ENCODE data around the gene CLASP2.
"Not testable (repeated sequence)": the region's sequence is repeated elsewhere in the genome, so short reads cannot be mapped to it uniquely, and the experiment has no call there.

Gene CLASP2

GRCh38 chr3:33717866-33718594, at the start of gene CLASP2:
TSS of gene CLASP2 (minus strand) at chr3:33718254. CDS start at chr3:33718002, 252 bp downstream.
- DNase-seq (ENCODE audit: low spot score): peak; percentile 89

- peak; percentile 51 for DNase-seq (ENCODE audit: low spot score)
Observed at GRCh38 chr3:33758864-33759263, 40.8 kb upstream of the CLASP2 start.

GRCh38 chr3:33758281-33758680, 40.2 kb upstream of the CLASP2 start:
- no peak for DNase-seq (ENCODE audit: low spot score)

- DNase-seq (ENCODE audit: low spot score): not testable (repeated sequence)
Observed at GRCh38 chr3:33754391-33754790, 36.3 kb upstream of the CLASP2 start.

- DNase-seq (ENCODE audit: low spot score): no peak
Observed at GRCh38 chr3:33751336-33751735, 33.3 kb upstream of the CLASP2 start.

- no peak for DNase-seq (ENCODE audit: low spot score)
Observed at GRCh38 chr3:33750211-33750548, 32.1 kb upstream of the CLASP2 start.

- no peak for DNase-seq (ENCODE audit: low spot score)
Observed at GRCh38 chr3:33749546-33750210, 31.6 kb upstream of the CLASP2 start.

- DNase-seq (ENCODE audit: low spot score): no peak
Observed at GRCh38 chr3:33746416-33747116, 28.5 kb upstream of the CLASP2 start.

- no peak for DNase-seq (ENCODE audit: low spot score)
Observed at GRCh38 chr3:33737146-33737545, 19.1 kb upstream of the CLASP2 start.

- DNase-seq (ENCODE audit: low spot score): no peak
Observed at GRCh38 chr3:33732394-33732793, 14.3 kb upstream of the CLASP2 start.

- no peak for DNase-seq (ENCODE audit: low spot score)
Observed at GRCh38 chr3:33729993-33730392, 11.9 kb upstream of the CLASP2 start.

- DNase-seq (ENCODE audit: low spot score): no peak
Observed at GRCh38 chr3:33724256-33724655, 6.2 kb upstream of the CLASP2 start.

- no peak for DNase-seq (ENCODE audit: low spot score)
Observed at GRCh38 chr3:33722626-33723370, 4.7 kb upstream of the CLASP2 start.

- no peak for DNase-seq (ENCODE audit: low spot score)
Observed at GRCh38 chr3:33722191-33722590, 4.1 kb upstream of the CLASP2 start.

GRCh38 chr3:33718595-33718907, 497 bp upstream of the CLASP2 start:
- DNase-seq (ENCODE audit: low spot score): peak; percentile 20

- DNase-seq (ENCODE audit: low spot score): no peak
Observed at GRCh38 chr3:33717616-33717865, 513 bp downstream of the CLASP2 start.

GRCh38 chr3:33716227-33716626, 1.8 kb downstream of the CLASP2 start:
- DNase-seq (ENCODE audit: low spot score): no peak

- DNase-seq (ENCODE audit: low spot score): no peak
Observed at GRCh38 chr3:33711100-33711499, 7.0 kb downstream of the CLASP2 start.

GRCh38 chr3:33706056-33706455, 12.0 kb downstream of the CLASP2 start:
- no peak for DNase-seq (ENCODE audit: low spot score)

GRCh38 chr3:33704891-33705290, 13.2 kb downstream of the CLASP2 start:
- DNase-seq (ENCODE audit: low spot score): no peak

- DNase-seq (ENCODE audit: low spot score): peak; percentile 4
Observed at GRCh38 chr3:33699275-33699674, 18.8 kb downstream of the CLASP2 start.

- DNase-seq (ENCODE audit: low spot score): no peak
Observed at GRCh38 chr3:33694944-33695343, 23.1 kb downstream of the CLASP2 start.

GRCh38 chr3:33690341-33690740, 27.7 kb downstream of the CLASP2 start:
- no peak for DNase-seq (ENCODE audit: low spot score)
